ENCODE results near the gene TRPV4.

DNA sequence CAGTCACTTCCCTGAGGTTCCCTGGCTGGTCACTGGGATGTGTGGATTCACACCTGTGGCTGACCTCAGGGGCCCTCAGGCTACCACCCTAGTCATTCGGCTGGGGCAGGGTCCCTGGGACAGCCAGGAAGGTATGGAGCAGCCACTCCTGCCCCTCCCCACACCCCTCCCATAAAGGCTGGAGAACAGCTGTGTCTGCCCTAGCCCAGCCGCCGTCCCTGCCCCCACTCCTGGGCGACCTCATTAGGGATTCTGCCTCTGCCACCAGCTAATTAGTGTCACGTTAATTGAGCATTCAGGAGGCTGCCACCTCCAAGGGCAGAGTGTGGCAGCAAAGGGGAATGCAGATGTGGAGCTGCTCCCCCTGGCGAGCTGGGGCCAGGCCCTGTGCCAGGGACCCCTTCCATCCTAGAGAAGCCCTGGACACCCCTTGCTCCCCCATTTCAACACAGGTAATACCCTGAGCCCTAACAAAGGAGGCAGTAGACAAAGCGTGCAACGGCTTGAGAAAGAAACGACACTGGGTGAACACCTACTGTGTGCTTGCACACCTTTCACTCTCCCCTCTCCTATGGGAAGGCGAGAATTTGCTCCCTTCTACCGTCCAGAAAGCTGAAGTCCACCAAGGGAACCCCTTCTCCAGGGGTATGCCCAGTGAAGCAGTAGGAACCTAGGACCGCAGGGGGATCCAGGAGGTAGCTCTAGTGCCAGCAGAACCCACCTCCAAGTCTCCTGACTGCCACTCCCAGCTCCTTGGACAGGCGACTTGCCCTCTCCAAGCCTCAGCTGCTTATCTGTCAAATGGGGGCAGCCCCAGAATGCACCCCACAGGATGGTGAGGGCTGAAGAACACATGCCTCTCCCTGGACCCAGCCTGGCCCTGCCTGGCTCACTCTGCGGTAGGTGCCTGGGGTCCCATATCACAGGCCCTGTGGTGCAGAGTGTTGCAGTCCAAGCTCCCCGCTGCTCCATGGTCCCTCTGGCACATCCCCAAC, 74.5 kb downstream of the TRPV4 start:
- no peak for TF ChIP-seq POLR2A (IDR thresholded peaks at IDR 0.05)
- TF ChIP-seq, protein P1, sequence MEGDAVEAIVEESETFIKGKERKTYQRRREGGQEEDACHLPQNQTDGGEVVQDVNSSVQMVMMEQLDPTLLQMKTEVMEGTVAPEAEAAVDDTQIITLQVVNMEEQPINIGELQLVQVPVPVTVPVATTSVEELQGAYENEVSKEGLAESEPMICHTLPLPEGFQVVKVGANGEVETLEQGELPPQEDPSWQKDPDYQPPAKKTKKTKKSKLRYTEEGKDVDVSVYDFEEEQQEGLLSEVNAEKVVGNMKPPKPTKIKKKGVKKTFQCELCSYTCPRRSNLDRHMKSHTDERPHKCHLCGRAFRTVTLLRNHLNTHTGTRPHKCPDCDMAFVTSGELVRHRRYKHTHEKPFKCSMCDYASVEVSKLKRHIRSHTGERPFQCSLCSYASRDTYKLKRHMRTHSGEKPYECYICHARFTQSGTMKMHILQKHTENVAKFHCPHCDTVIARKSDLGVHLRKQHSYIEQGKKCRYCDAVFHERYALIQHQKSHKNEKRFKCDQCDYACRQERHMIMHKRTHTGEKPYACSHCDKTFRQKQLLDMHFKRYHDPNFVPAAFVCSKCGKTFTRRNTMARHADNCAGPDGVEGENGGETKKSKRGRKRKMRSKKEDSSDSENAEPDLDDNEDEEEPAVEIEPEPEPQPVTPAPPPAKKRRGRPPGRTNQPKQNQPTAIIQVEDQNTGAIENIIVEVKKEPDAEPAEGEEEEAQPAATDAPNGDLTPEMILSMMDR (IDR thresholded peaks at IDR 0.05): no peak
